T-helper 2 cell treated with Interferon-gamma antibody and Interleukin-4, amounts not matched to agents 5 μg/mL and 100 μg/mL, for 36 hours (primary cell): ENCODE results near the gene ACSL1.
A peak's percentile ranks its signal among the peaks of the same experiment; 100 is the strongest.

Experiments used
- DNase-seq: peaks from one replicate; pipeline ENCODE4 v3.0.0; 2021; ENCODE audit warnings: low spot score
- H3K27ac Mint-ChIP-seq: one replicate; pipeline ENCODE4 v1.8.0; 2021; ENCODE audit warnings: mild to moderate bottlenecking, mixed read lengths
- H3K27me3 Mint-ChIP-seq: one replicate; pipeline ENCODE4 v1.8.0; 2021; ENCODE audit warnings: low read depth, mixed read lengths
- H3K36me3 Mint-ChIP-seq: one replicate; pipeline ENCODE4 v1.8.0; 2021; ENCODE audit warnings: low read depth, mixed read lengths
- H3K4me1 Mint-ChIP-seq: one replicate; pipeline ENCODE4 v1.8.0; 2021; ENCODE audit warnings: low read depth, mixed read lengths
- H3K4me3 Mint-ChIP-seq: one replicate; pipeline ENCODE4 v1.8.0; 2022; ENCODE audit warnings: mild to moderate bottlenecking, moderate library complexity, mixed read lengths
- H3K9me3 Mint-ChIP-seq: one replicate; pipeline ENCODE4 v1.8.0; 2021; ENCODE audit warnings: mixed read lengths

The ACSL1 gene, protein sequence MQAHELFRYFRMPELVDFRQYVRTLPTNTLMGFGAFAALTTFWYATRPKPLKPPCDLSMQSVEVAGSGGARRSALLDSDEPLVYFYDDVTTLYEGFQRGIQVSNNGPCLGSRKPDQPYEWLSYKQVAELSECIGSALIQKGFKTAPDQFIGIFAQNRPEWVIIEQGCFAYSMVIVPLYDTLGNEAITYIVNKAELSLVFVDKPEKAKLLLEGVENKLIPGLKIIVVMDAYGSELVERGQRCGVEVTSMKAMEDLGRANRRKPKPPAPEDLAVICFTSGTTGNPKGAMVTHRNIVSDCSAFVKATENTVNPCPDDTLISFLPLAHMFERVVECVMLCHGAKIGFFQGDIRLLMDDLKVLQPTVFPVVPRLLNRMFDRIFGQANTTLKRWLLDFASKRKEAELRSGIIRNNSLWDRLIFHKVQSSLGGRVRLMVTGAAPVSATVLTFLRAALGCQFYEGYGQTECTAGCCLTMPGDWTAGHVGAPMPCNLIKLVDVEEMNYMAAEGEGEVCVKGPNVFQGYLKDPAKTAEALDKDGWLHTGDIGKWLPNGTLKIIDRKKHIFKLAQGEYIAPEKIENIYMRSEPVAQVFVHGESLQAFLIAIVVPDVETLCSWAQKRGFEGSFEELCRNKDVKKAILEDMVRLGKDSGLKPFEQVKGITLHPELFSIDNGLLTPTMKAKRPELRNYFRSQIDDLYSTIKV

DNA sequence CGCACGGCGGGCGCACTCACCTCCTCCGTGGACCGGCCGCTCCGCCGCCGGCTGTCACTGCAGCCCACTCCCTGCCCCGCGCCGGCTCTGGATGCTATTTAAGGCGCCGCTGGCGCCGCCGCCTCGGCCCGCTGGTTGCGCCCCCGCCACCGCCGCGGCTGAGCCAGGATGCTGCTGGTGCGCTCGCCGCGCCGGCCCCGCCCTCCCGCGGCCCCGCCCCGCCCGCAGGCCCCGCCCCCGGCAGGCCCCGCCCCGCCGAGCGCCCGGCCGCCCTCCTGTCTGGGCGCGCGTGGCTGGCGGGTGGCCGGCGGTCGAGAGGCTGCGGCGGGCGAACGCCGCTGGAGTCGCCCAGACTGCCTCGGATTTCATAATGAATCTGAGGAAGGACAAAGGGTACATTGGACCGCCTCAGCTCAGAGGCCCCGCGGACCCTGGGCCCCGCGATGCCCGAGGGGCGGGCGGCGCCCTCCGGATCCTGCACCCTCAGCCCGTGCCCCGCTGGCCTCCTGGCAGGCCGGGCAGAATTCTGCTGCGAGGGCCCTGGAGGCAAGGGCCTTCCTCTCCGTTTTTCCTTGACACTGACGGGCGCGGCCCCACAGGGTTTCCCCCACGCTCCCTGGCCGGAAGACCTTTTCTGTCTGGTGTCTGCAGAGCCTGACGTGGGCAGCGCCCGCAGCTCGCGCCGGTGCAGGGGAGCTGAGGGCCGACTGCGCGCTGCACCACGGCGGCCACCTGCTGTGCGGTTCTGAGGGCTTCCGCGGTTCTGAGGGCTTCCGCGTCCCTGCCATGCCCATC lies at the start of gene ACSL1:
Gene ACSL1, minus strand, starts transcription at position 73 of the 795 bp plus-strand sequence. CDS start 22,454 bp downstream, outside the sequence.
- Mint-ChIP-seq H3K4me3 (peak within 1 kb of the TSS; percentile 92), H3K9me3 (no peaks in the 10 kb centered on the region), H3K27ac (peak within 1 kb of the TSS; percentile 87), H3K4me1 (peaks cover 31% of the 10 kb centered on the region), H3K27me3 (peaks cover 4% of the 10 kb centered on the region), H3K36me3 (no peaks in the 10 kb centered on the region)
- DNase-seq = peak; percentile 81

GRCh38 chr4:184873054-184873453 lies 47.3 kb upstream of the ACSL1 start:
- Mint-ChIP-seq H3K9me3 (no peaks in the 10 kb centered on the region), H3K36me3 (no peaks in the 10 kb centered on the region), H3K4me1 (no peaks in the 10 kb centered on the region), H3K27me3 (peaks cover 22% of the 10 kb centered on the region), H3K4me3 (no peak overlapping the region), H3K27ac (no peak overlapping the region)
- DNase-seq = no peak

GRCh38 chr4:184870718-184871117 lies 45.0 kb upstream of the ACSL1 start:
- no peaks in the 10 kb centered on the region for H3K9me3 Mint-ChIP-seq
- H3K36me3 Mint-ChIP-seq = no peaks in the 10 kb centered on the region
- no peak for DNase-seq
- H3K27ac Mint-ChIP-seq = no peak overlapping the region
- H3K4me3 Mint-ChIP-seq = no peak overlapping the region
- H3K27me3 Mint-ChIP-seq = peaks cover 20% of the 10 kb centered on the region
- no peaks in the 10 kb centered on the region for H3K4me1 Mint-ChIP-seq

- Mint-ChIP-seq H3K27me3 (peaks cover 18% of the 10 kb centered on the region), H3K9me3 (no peaks in the 10 kb centered on the region), H3K4me3 (no peak overlapping the region), H3K27ac (no peak overlapping the region), H3K4me1 (no peaks in the 10 kb centered on the region), H3K36me3 (no peaks in the 10 kb centered on the region)
- DNase-seq = no peak
Measured at GRCh38 chr4:184868623-184869022, 42.9 kb upstream of the ACSL1 start.

- H3K27me3 Mint-ChIP-seq = peaks cover 15% of the 10 kb centered on the region
- peaks cover 10% of the 10 kb centered on the region for H3K4me1 Mint-ChIP-seq
- no peaks in the 10 kb centered on the region for H3K9me3 Mint-ChIP-seq
Measured at GRCh38 chr4:184863916-184864315, 38.1 kb upstream of the ACSL1 start.

DNA sequence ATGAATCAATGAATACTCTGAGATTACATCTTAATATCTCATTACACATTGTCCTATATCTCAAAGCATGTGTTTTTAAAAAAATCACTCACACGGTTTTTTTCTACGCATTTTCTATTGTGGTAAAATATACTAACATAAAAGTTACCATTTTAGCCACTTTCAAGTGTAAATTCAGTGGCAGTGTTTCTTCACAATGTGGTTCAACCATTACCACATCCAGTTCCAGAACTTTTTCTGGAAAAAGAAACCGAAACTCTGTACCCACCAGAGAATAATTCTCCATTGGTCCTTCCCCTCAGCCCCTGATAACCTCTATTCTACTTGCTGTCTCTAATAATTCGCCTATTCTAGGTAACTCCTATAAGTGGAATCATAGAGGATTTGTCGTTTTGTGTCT lies 35.3 kb upstream of the ACSL1 start:
- Mint-ChIP-seq H3K4me3 (no peak overlapping the region), H3K27me3 (peaks cover 13% of the 10 kb centered on the region), H3K27ac (no peak overlapping the region), H3K9me3 (no peaks in the 10 kb centered on the region), H3K36me3 (no peaks in the 10 kb centered on the region), H3K4me1 (peaks cover 10% of the 10 kb centered on the region)
- no peak for DNase-seq

More at GRCh38 chr4:184863916-184864315, 38.1 kb upstream of the ACSL1 start:
- Mint-ChIP-seq H3K27ac (no peak overlapping the region), H3K36me3 (no peaks in the 10 kb centered on the region), H3K4me3 (no peak overlapping the region)
- DNase-seq = no peak

DNA sequence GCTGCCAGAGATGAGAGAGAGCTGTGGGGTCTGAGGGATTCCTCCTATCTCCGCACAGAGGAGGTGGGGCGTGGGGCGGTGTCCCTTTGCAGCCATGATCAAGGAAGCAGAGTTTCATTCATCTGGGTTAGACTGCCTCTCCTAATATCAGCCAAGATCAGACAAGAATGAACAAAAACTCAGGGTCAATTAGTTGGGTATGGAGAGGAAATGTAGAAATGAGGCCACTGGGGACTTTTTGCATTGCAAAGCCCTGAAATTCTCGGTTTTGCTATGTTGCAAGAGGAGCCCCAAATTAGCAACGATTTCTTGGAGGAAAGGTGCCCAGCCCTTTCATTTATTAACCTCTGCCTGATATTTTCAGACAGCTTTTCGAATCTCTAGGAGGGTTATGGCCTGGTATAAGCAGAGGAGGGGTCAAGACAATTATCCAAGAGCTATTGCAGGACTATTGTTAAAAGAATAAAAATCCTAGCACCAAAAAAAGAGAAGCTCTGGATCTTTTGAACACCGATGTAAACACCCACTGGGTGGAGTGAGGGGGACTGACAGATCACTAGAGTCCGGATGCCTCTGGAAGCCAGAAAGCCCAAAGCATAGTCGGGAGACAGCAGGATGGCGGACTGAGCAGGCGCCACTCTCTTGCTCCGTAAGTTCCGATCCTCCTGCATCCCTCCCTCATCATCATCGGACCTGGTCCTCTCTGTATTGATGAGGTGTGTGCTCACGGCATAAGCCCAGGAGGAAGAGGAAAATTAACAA lies 34.4 kb upstream of the ACSL1 start:
- H3K27me3 Mint-ChIP-seq = peaks cover 13% of the 10 kb centered on the region
- H3K4me3 Mint-ChIP-seq = no peak overlapping the region
- DNase-seq = no peak
- peaks cover 13% of the 10 kb centered on the region for H3K4me1 Mint-ChIP-seq
- no peaks in the 10 kb centered on the region for H3K36me3 Mint-ChIP-seq
- H3K27ac Mint-ChIP-seq = no peak overlapping the region
- H3K9me3 Mint-ChIP-seq = no peaks in the 10 kb centered on the region

DNA sequence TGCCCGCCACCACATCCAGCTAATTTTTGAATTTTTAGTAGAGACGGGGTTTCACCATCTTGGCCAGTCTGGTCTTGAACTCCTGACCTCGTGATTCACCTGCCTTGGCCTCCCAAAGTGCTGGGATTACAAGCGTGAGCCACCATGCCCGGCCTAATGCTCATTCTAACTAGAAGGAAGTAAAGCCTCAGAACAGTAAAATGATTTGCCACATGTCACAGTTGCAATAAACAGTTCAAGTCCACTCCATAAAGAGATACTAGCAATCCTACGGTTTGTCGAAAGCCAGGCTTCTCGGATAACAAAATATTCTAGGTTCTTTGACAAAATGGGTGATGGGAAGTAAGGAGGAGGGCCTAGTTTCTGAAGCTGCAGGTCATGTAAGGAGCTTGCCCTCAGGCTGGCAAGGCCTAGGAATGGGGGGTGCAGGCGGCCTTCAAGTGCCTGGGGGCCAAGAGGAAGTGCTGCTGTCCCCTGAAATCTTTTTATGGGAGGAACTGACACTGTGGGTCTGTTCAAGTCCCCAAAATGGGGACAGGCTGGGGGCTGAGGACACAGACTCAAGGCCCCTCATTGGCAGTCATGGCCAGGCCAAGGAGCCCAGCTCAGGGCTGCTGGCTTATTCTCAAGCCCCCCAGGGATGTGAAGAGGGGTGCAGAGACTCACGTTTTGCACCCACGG lies 31.8 kb upstream of the ACSL1 start:
- no peaks in the 10 kb centered on the region for H3K27me3 Mint-ChIP-seq
- DNase-seq = no peak
- peaks cover 22% of the 10 kb centered on the region for H3K4me1 Mint-ChIP-seq
- H3K27ac Mint-ChIP-seq = no peak overlapping the region
- no peak overlapping the region for H3K4me3 Mint-ChIP-seq
- no peaks in the 10 kb centered on the region for H3K36me3 Mint-ChIP-seq
- no peaks in the 10 kb centered on the region for H3K9me3 Mint-ChIP-seq

DNA sequence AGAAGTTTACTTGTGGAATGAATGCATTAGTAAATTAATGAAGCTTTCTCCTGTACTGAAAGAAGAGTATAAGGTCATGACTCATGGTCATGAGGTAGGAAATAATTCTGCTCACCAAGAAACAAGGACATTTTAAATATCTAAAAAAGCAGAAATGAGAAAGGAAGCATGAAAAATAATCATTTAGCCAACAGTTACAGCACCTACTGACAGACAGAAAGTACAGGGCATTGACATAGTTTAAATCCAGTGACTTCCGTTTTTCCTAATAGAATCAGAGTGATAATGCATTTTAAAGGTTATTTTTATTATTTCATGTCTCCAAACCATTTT lies 30.5 kb upstream of the ACSL1 start:
- no peaks in the 10 kb centered on the region for H3K27me3 Mint-ChIP-seq

GRCh38 chr4:184854673-184855072 lies 28.9 kb upstream of the ACSL1 start:
- Mint-ChIP-seq H3K9me3 (no peaks in the 10 kb centered on the region), H3K4me1 (peaks cover 14% of the 10 kb centered on the region), H3K4me3 (peak overlapping the region; percentile 8), H3K27ac (no peak overlapping the region), H3K36me3 (no peaks in the 10 kb centered on the region), H3K27me3 (no peaks in the 10 kb centered on the region)
- DNase-seq = no peak

More for the DNA sequence above, 30.5 kb upstream of the ACSL1 start:
- no peak for DNase-seq
- Mint-ChIP-seq H3K36me3 (no peaks in the 10 kb centered on the region), H3K4me3 (no peak overlapping the region), H3K27ac (no peak overlapping the region), H3K4me1 (peaks cover 20% of the 10 kb centered on the region), H3K9me3 (no peaks in the 10 kb centered on the region)

DNA sequence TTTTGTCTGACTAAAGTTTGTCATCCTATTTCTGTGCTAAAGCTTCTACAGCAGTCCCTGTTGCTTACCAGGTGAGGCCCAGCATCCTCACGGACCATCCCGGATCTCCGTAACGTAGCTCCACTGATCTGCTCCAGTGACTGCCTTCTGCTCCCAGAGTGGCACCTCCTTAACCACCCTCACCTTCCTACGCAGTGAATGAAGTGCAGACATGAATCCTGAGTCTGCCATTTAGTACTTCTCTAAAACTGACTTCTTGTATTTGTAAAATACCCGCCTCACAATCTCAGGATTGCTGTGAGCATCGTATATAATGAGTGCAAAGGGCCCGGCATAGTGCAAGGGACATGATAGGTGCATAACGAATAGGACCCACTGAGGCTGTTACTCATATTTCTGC lies 27.7 kb upstream of the ACSL1 start:
- Mint-ChIP-seq H3K4me3 (no peak overlapping the region), H3K9me3 (no peaks in the 10 kb centered on the region), H3K36me3 (no peaks in the 10 kb centered on the region), H3K27ac (no peak overlapping the region), H3K27me3 (no peaks in the 10 kb centered on the region), H3K4me1 (peaks cover 21% of the 10 kb centered on the region)
- DNase-seq = no peak

DNA sequence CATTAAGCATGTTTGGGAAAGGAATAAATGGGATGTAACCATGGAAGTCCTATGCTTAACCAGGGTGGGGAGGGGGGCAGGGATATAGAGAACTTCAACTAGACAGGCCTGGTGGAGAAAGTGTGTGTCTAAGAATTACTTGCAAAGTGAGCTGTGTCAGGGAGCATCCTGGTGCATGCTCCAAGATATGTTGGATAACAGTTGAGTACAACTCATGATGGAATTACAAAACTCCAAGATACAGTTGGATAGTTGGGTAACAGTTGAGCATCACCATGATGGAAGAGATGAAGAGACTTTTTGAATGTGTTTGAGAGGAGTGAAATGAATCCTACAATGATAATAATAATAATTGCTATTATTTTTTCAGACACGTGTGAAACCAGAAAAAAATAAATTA lies 26.1 kb upstream of the ACSL1 start:
- Mint-ChIP-seq H3K27ac (no peak overlapping the region), H3K4me3 (no peak overlapping the region), H3K9me3 (no peaks in the 10 kb centered on the region), H3K4me1 (peaks cover 25% of the 10 kb centered on the region), H3K36me3 (no peaks in the 10 kb centered on the region), H3K27me3 (no peaks in the 10 kb centered on the region)
- no peak for DNase-seq

- Mint-ChIP-seq H3K4me1 (peaks cover 25% of the 10 kb centered on the region), H3K9me3 (no peaks in the 10 kb centered on the region), H3K36me3 (no peaks in the 10 kb centered on the region), H3K27ac (no peak overlapping the region), H3K27me3 (no peaks in the 10 kb centered on the region), H3K4me3 (no peak overlapping the region)
- peak; percentile 27 for DNase-seq
Measured at GRCh38 chr4:184851200-184851541, 25.4 kb upstream of the ACSL1 start.
